Activated CD4-positive, alpha-beta T cell treated with anti-CD3 and anti-CD28 coated beads for 36 hours (primary cell): ENCODE results near the gene CLNK. TPM values are rescaled to one million over a fixed set of nuclear protein-coding genes. Genes with fewer than 3 reads are reported as not detected.

ENCODE experiments used
- ATAC-seq: fragments of 200-7000 bp; cut with Tn5 transposase; one replicate; pipeline ENCODE4 v1.10.0; 2021; ENCODE audit warnings: mild to moderate bottlenecking, moderate library complexity
- CTCF ChIA-PET: fragments of 350-600 bp; sonication (Branson Sonifier 250); formaldehyde crosslinking; loops from one replicate; lab custom pipeline; 2021; ENCODE audit warnings: antibody characterized with exemption; lab: Charles Lee
- POLR2A ChIA-PET: fragments of 350-600 bp; sonication (Branson Sonifier 250); formaldehyde crosslinking; loops from one replicate; lab custom pipeline; 2021; ENCODE audit warnings: antibody characterized with exemption, inconsistent platforms; lab: Charles Lee
- DNase-seq: peaks from one replicate; pipeline ENCODE4 v3.0.0-alpha.2; 2020
- H3K27ac Mint-ChIP-seq: one replicate; pipeline ENCODE4 v1.8.0; 2021; ENCODE audit warnings: mixed read lengths
- H3K27me3 Mint-ChIP-seq: one replicate; pipeline ENCODE4 v1.8.0; 2021; ENCODE audit warnings: mixed read lengths
- H3K36me3 Mint-ChIP-seq: one replicate; pipeline ENCODE4 v1.8.0; 2021; ENCODE audit warnings: low read depth, mixed read lengths
- H3K4me1 Mint-ChIP-seq: one replicate; pipeline ENCODE4 v1.8.0; 2021; ENCODE audit warnings: mixed read lengths
- H3K4me3 Mint-ChIP-seq: one replicate; pipeline ENCODE4 v1.8.0; 2021; ENCODE audit warnings: mild to moderate bottlenecking, moderate library complexity, mixed read lengths
- H3K9me3 Mint-ChIP-seq: one replicate; pipeline ENCODE4 v1.8.0; 2021; ENCODE audit warnings: low read depth, mixed read lengths
- intact Hi-C, 2 experiments: fragments of 100-400 bp; cut with DNase I in 1 of 2; cut with micrococcal nuclease in 1 of 2; formaldehyde crosslinking; loops; one replicate each; pipeline versions ENCODE4 v1.14.2 to v1.15.1; 2022 to 2024; cut with DNase I, micrococcal nuclease
- total RNA-seq, 2 experiments: library from RNA; stranded (reverse); gene quantifications; one replicate each; pipeline ENCODE4 v1.2.3, GENCODE V29; 2021

CLNK gene
- total RNA-seq, 2 experiments from 2014 or later: not detected

DNA sequence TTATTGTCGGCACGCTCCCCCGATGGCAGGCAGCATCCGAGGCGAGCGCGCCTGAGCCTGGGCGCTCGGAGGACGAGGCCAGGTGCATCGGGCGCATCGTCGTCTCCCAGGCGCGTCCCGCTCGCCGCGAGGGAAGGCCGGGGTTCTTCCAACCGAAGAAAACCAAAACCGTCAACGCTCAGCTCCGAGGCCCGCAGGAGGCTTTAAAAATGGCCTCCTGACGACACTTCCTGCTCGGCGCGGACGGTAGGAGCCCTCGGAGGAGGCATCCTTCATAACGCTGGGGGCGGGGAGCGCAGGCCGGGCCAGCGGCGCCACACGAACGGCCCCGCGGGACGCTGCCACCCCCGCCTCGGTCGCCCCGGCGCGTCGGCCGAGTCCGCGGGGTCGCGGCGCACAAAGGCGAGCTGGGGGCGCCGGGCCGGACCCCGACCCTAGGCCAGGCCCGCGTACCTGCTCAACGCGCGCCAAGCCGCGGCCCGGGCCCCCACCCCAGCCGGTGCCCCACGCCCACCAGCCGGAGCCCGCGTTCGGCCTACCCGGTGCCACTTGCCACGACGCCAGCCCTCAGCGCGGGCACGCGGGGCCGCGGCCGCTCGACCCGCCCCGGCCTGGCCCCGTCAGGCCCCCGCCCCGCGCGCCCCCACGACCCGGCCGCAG is 227.8 kb downstream of the CLNK start:
- intact Hi-C loops: loop anchor here (1.0 to 10.0 kb wide), 6 partner anchors 218 to 1028 kb away; partner anchors contain the start of gene WDR1 (in 1 of the 2)
- H3K27me3 Mint-ChIP-seq: peaks cover 9% of the 10 kb centered on the region
- peak; percentile 80 for DNase-seq
- ATAC-seq: peak; percentile 63
- H3K9me3 Mint-ChIP-seq: peaks cover 9% of the 10 kb centered on the region
- POLR2A ChIA-PET: interaction anchor here (0.7 kb wide), 1 partner anchor 340 kb away, joined by 3 read pairs; no protein-coding TSS in a partner anchor
- peak overlapping the region; percentile 83 for H3K4me3 Mint-ChIP-seq
- H3K36me3 Mint-ChIP-seq: peaks cover 43% of the 10 kb centered on the region
- CTCF ChIA-PET: interaction anchor here (0.6 kb wide), 2 partner anchors 84 to 188 kb away, joined by 3 read pairs; no protein-coding TSS in a partner anchor
- H3K27ac Mint-ChIP-seq: peak overlapping the region; percentile 90
- peaks cover 32% of the 10 kb centered on the region for H3K4me1 Mint-ChIP-seq

DNA sequence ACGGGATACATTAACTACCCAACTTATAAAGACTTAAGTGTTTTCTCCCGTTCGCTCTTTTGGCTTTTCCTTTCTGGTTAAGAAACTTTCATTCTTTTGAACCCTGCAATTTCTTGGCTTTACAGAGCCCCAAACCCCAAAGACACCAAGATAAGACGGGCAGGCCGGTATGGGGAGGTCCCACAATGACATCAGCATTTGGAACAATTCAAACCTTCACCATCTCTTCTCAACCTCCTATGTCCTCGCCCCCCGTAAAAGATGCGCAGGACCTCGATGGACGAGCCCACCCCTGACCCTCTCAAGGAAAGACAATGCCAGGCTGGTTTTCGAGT is 228.3 kb downstream of the CLNK start:
- intact Hi-C loops: loop anchor here (5.0 to 10.0 kb wide), 4 partner anchors 219 to 1029 kb away; no protein-coding TSS in a partner anchor
- Mint-ChIP-seq H3K27me3 (peaks cover 6% of the 10 kb centered on the region), H3K4me3 (peak overlapping the region; percentile 83), H3K27ac (peak overlapping the region; percentile 90), H3K4me1 (peaks cover 27% of the 10 kb centered on the region), H3K36me3 (peaks cover 46% of the 10 kb centered on the region), H3K9me3 (peaks cover 10% of the 10 kb centered on the region)
- ChIA-PET POLR2A (interaction anchor here (0.7 kb wide), 1 partner anchor 339 kb away, joined by 3 read pairs; no protein-coding TSS in a partner anchor), CTCF (interaction anchor here (0.6 to 0.7 kb wide), 2 partner anchors 92 to 113 kb away, joined by 3 to 4 read pairs; no protein-coding TSS in a partner anchor)
- DNase-seq (no peak), ATAC-seq (no peak)

DNA sequence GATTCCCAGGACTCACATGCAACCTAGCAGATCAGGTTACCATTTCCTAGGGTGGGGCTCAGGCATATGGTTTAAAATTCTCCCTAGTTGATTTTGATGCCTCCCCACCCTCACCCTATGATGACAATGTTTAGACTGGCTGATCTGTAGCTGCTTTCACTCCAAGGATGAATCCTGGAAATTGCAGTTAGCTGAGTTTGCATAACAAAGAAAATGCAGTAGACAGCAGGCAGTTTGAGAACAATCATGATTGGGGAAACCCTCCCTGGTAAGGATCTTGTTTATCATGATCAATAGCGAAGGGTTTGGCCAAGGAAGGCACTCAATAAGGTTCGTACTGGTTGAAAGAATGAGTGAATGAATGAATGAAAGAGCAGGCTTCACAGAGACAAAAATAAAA is 229.4 kb downstream of the CLNK start:
- Mint-ChIP-seq H3K27me3 (peaks cover 6% of the 10 kb centered on the region), H3K27ac (no peak overlapping the region), H3K4me3 (no peak overlapping the region), H3K4me1 (peaks cover 19% of the 10 kb centered on the region), H3K9me3 (peaks cover 12% of the 10 kb centered on the region), H3K36me3 (peaks cover 57% of the 10 kb centered on the region)
- CTCF ChIA-PET: no interaction called here
- intact Hi-C loops: loop anchor here (5.0 to 10.0 kb wide), 4 partner anchors 220 to 1030 kb away; no protein-coding TSS in a partner anchor
- POLR2A ChIA-PET: no interaction called here
- DNase-seq (no peak), ATAC-seq (no peak)

DNA sequence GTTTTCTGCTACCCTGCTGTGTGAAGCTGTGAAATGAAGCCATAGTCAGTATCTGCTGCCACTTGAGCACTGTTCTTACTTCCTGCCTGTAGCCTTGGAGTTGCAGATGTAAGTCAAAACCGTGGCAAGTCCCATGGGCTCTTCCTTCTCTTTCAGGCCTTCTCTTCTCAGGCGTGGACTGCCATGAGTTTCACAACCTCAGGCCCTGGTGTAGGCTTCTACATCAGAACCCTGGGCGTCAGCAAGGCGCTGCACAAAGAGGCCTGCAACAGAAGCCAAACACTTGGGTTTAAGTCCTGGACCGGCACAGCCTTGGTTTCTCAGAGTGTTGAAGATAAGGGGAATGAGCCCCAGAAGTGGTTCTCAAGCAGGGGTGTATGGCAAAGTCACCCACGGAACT is 229.8 kb downstream of the CLNK start:
- Mint-ChIP-seq H3K27ac (no peak overlapping the region), H3K9me3 (peaks cover 15% of the 10 kb centered on the region), H3K4me1 (peaks cover 18% of the 10 kb centered on the region), H3K36me3 (peaks cover 61% of the 10 kb centered on the region), H3K27me3 (peaks cover 6% of the 10 kb centered on the region), H3K4me3 (no peak overlapping the region)
- POLR2A ChIA-PET: no interaction called here
- CTCF ChIA-PET: no interaction called here
- DNase-seq: no peak
- intact Hi-C loops: loop anchor here (5.0 to 10.0 kb wide), 4 partner anchors 220 to 1030 kb away; no protein-coding TSS in a partner anchor
- ATAC-seq: no peak

DNA sequence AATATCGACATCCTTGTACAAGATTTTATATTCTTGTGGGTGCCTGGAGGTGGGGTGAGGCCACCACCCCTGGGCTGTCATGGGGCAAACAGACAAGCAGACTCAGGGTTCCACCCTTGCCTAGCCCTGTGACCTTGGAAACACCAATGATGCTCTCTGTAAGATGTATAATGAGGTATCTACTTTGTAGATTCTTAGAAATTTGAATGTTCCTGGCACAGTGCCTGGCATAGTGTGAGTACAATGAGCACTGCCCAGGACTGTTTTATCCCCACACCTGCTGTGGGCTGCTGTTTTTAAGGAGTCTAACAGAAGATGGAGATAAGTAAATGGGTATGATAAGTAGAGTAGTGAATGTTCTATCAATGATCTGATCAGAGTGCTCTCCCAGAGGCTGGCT is 230.4 kb downstream of the CLNK start:
- H3K36me3 Mint-ChIP-seq: peaks cover 67% of the 10 kb centered on the region
- H3K4me1 Mint-ChIP-seq: peaks cover 17% of the 10 kb centered on the region
- peaks cover 6% of the 10 kb centered on the region for H3K27me3 Mint-ChIP-seq

DNA sequence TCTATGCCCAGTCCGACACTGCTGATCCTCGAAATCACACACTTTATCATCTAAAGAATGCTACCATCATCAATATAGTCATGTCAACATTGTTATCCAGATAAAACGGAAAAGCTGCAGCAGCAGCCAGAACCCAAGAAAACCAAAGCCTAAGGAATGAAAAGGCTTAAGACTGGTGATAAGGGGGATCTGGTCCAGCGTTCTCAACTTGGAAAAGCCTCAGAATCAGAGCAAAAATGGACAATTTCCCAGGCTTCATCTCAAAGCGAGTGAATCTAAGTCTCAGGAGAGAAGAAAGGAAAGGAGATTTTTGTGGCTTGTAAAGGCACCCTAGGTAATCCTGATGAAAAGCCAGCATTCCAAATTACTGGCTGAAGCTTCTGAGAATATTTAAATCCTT is 235.6 kb downstream of the CLNK start:
- intact Hi-C loops: no loop called here
- ChIA-PET POLR2A (no interaction called here), CTCF (interaction anchor here (1.3 kb wide), 1 partner anchor 11 kb away, joined by 3 read pairs; no protein-coding TSS in a partner anchor)
- no peak overlapping the region for H3K4me3 Mint-ChIP-seq
- peaks cover 57% of the 10 kb centered on the region for H3K9me3 Mint-ChIP-seq
- ATAC-seq (no peak), DNase-seq (no peak)
- H3K27ac Mint-ChIP-seq: no peak overlapping the region
- H3K27me3 Mint-ChIP-seq: no peaks in the 10 kb centered on the region
- no peaks in the 10 kb centered on the region for H3K4me1 Mint-ChIP-seq
- peaks cover 94% of the 10 kb centered on the region for H3K36me3 Mint-ChIP-seq

More for the DNA sequence above, 230.4 kb downstream of the CLNK start:
- intact Hi-C loops: loop anchor here in 1 of 2 experiments (10.0 kb wide), 2 partner anchors 221 to 1031 kb away; no protein-coding TSS in a partner anchor
- POLR2A ChIA-PET: no interaction called here
- H3K9me3 Mint-ChIP-seq: peaks cover 20% of the 10 kb centered on the region
- H3K4me3 Mint-ChIP-seq: no peak overlapping the region
- no peak for DNase-seq
- no peak overlapping the region for H3K27ac Mint-ChIP-seq
- CTCF ChIA-PET: no interaction called here
- ATAC-seq: no peak

DNA sequence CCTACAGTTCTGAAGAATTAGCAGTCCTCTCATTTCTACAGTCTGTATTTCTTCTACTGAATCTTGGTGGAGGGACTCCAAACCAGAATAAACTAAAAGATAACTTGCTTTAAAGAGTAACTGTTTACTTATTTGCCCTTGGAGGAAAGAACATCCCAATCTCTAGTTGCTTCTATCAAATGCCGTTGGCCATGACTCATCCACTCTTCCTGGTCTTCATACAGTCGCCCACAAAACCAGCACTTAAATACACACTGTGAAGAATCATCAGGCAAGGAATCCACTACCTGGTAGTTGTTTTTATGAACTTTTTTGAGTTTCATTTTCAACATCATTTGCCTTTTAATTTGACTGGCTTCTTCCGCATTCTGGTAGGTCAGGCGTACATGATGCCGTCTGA is 241.6 kb downstream of the CLNK start:
- ChIA-PET POLR2A (no interaction called here), CTCF (no interaction called here)
- no peak for ATAC-seq
- Mint-ChIP-seq H3K9me3 (peaks cover 54% of the 10 kb centered on the region), H3K36me3 (peaks cover 60% of the 10 kb centered on the region), H3K27me3 (no peaks in the 10 kb centered on the region), H3K27ac (no peak overlapping the region), H3K4me1 (no peaks in the 10 kb centered on the region), H3K4me3 (no peak overlapping the region)
- DNase-seq: no peak
- intact Hi-C loops: no loop called here

DNA sequence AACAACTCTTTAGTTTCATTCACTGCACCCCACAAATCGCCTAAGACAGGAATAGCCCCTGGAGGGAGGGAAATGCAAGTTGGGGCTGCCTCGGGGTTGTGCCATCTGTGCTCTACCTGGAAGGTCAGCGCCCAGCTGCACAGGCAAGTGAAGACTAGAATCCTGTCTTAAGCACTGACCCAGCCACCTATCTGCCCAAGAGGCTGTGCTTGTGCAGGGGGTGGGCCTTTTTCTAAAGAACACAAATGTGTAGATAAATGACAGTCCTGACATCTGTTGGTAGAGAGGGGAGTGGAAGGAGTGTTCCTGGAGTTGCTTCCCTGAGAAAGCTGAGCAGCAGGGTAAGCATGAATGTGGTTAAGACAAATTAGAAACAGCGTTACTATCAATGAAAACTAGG is 243.1 kb downstream of the CLNK start:
- intact Hi-C loops: no loop called here
- POLR2A ChIA-PET: no interaction called here
- Mint-ChIP-seq H3K4me1 (no peaks in the 10 kb centered on the region), H3K4me3 (no peak overlapping the region), H3K27ac (no peak overlapping the region), H3K27me3 (no peaks in the 10 kb centered on the region), H3K36me3 (peaks cover 53% of the 10 kb centered on the region), H3K9me3 (peaks cover 51% of the 10 kb centered on the region)
- DNase-seq (no peak), ATAC-seq (no peak)
- CTCF ChIA-PET: no interaction called here

DNA sequence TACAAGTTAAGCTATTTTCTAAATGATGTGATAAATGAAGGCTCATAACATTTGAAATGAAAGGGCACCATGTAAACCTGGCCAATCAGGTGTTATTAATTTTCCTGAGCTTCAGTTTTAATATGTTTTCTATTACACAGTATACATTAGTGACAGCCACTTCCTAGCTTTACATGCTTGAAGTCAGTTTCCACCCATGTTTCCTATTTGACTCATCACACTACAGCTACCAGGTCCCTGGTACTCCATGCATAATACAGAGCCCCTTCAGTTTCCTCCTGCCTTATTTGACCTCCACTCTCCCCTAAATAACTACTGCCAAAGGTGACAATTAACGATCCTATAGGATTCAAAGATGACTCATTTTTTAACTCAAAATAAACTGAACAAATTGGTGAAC is 245.6 kb downstream of the CLNK start:
- ChIA-PET CTCF (no interaction called here), POLR2A (no interaction called here)
- Mint-ChIP-seq H3K27ac (no peak overlapping the region), H3K4me3 (no peak overlapping the region), H3K4me1 (no peaks in the 10 kb centered on the region), H3K36me3 (peaks cover 29% of the 10 kb centered on the region), H3K27me3 (no peaks in the 10 kb centered on the region), H3K9me3 (peaks cover 31% of the 10 kb centered on the region)
- DNase-seq (no peak), ATAC-seq (no peak)
- intact Hi-C loops: no loop called here

DNA sequence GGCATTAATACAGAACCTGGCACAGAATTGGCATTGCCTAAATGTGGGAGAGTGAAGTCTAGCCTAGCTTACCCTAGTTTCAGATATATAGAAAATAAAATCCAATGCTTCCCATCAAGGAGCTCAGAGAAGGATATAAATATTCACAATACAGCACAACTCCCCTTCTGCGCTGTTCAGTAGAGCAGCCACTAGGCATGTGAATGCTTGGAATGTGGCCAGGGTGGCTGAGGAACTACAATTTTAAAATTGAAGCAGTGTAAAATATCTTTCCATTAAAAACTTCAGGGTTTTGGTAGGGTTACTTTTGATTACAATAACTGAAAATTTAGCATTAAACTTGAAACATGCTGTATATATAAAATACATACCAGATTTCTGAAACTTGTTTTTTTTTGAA is 246.8 kb downstream of the CLNK start:
- CTCF ChIA-PET: no interaction called here
- Mint-ChIP-seq H3K4me1 (no peaks in the 10 kb centered on the region), H3K27ac (no peak overlapping the region), H3K4me3 (no peak overlapping the region), H3K36me3 (peaks cover 22% of the 10 kb centered on the region), H3K9me3 (peaks cover 21% of the 10 kb centered on the region), H3K27me3 (no peaks in the 10 kb centered on the region)
- no peak for DNase-seq
- intact Hi-C loops: no loop called here
- ATAC-seq: no peak
- POLR2A ChIA-PET: no interaction called here
